Astrocyte of the cerebellum (primary cell): ENCODE results near the gene RAPGEF2.

ENCODE experiments used
- DNase-seq: peaks from one replicate; pipeline ENCODE4 v3.0.0-alpha.2; 2011; ENCODE audit warnings: low read depth
- H3K4me3 ChIP-seq: 2 replicates; pipeline ENCODE4 v1.5.1; 2011; ENCODE audit warnings: mild to moderate bottlenecking, low read depth, low read length, moderate library complexity
- CTCF ChIP-seq: IDR thresholded peaks from 2 replicates; pipeline ENCODE4 v1.5.1; 2012; ENCODE audit warnings: low read length, low read depth, moderate library complexity, mild to moderate bottlenecking; ENCODE audit errors: missing control alignments
- in situ Hi-C: cut with HindIII; loops from 2 replicates; pipeline ENCODE4 v1.10.0; 2017; ENCODE audit warnings: low sequenced_read_pairs

RAPGEF2 gene

GRCh38 chr4:159212675-159213293, 109.9 kb downstream of the RAPGEF2 start:
- no peak for DNase-seq
- no peak overlapping the region for H3K4me3 ChIP-seq
- TF ChIP-seq CTCF, result no peak
- in situ Hi-C loops, result no loop called here

GRCh38 chr4:159216834-159217233, 114.0 kb downstream of the RAPGEF2 start:
- DNase-seq, result no peak
- in situ Hi-C loops, result no loop called here
- H3K4me3 ChIP-seq, result no peak overlapping the region
- TF ChIP-seq CTCF, result no peak

GRCh38 chr4:159219862-159220261, 117.0 kb downstream of the RAPGEF2 start:
- no peak for TF ChIP-seq CTCF

GRCh38 chr4:159220353-159220752, 117.5 kb downstream of the RAPGEF2 start:
- DNase-seq, result no peak
- in situ Hi-C loops, result no loop called here
- no peak overlapping the region for H3K4me3 ChIP-seq
- TF ChIP-seq CTCF, result no peak

More at GRCh38 chr4:159219862-159220261, 117.0 kb downstream of the RAPGEF2 start:
- DNase-seq, result no peak
- no peak overlapping the region for H3K4me3 ChIP-seq
- in situ Hi-C loops, result no loop called here

GRCh38 chr4:159221280-159221679, 118.4 kb downstream of the RAPGEF2 start:
- in situ Hi-C loops, result no loop called here
- no peak overlapping the region for H3K4me3 ChIP-seq
- no peak for TF ChIP-seq CTCF
- DNase-seq, result no peak

- TF ChIP-seq CTCF, result no peak
- DNase-seq, result no peak
- in situ Hi-C loops, result no loop called here
- no peak overlapping the region for H3K4me3 ChIP-seq
Measured at GRCh38 chr4:159222043-159222552, 119.2 kb downstream of the RAPGEF2 start.
